Activated naive CD4-positive, alpha-beta T cell treated with anti-CD3 and anti-CD28 coated beads for 36 hours (primary cell): ENCODE results near the gene PSMD12. TPM values are rescaled to one million over a fixed set of nuclear protein-coding genes. Genes with fewer than 3 reads are reported as not detected.

Experiments
- CTCF ChIA-PET: fragments of 350-600 bp; sonication (Branson Sonifier 250); formaldehyde crosslinking; loops from one replicate; lab custom pipeline; 2021; ENCODE audit warnings: antibody characterized with exemption; lab: Charles Lee
- DNase-seq: peaks from one replicate; pipeline ENCODE4 v3.0.0-alpha.2; 2020
- H3K27ac Mint-ChIP-seq: one replicate; pipeline ENCODE4 v1.8.0; 2021; ENCODE audit warnings: mild to moderate bottlenecking, mixed read lengths
- H3K27me3 Mint-ChIP-seq: one replicate; pipeline ENCODE4 v1.8.0; 2021; ENCODE audit warnings: low read depth, mixed read lengths
- H3K36me3 Mint-ChIP-seq: one replicate; pipeline ENCODE4 v1.8.0; 2021; ENCODE audit warnings: low read depth, mixed read lengths
- H3K4me1 Mint-ChIP-seq: one replicate; pipeline ENCODE4 v1.8.0; 2021; ENCODE audit warnings: low read depth, mixed read lengths
- H3K4me3 Mint-ChIP-seq: one replicate; pipeline ENCODE4 v1.8.0; 2021; ENCODE audit warnings: mild to moderate bottlenecking, moderate library complexity, mixed read lengths
- H3K9me3 Mint-ChIP-seq: one replicate; pipeline ENCODE4 v1.8.0; 2021; ENCODE audit warnings: mixed read lengths
- intact Hi-C: fragments of 100-400 bp; cut with micrococcal nuclease; formaldehyde crosslinking; loops from one replicate; pipeline ENCODE4 v1.15.1; 2023
- total RNA-seq, 2 experiments: library from RNA; stranded (reverse); gene quantifications; one replicate each; pipeline ENCODE4 v1.2.3, GENCODE V29; 2021

PSMD12 gene
- total RNA-seq, 2 experiments from 2014 or later, result 67.8 to 70.7 TPM

GRCh38 chr17:67369676-67370075 lies 3.3 kb upstream of the PSMD12 start:
- CTCF ChIA-PET, result interaction anchor here (0.7 to 1.2 kb wide), 3 partner anchors 8 to 259 kb away, joined by 3 to 4 read pairs (median 3); no protein-coding TSS in a partner anchor
- no peak overlapping the region for H3K4me3 Mint-ChIP-seq

GRCh38 chr17:67365738-67366192 lies 612 bp downstream of the PSMD12 start:
- Mint-ChIP-seq H3K9me3 (no peaks in the 10 kb centered on the region), H3K4me1 (peaks cover 49% of the 10 kb centered on the region), H3K27me3 (no peaks in the 10 kb centered on the region), H3K4me3 (peak overlapping the region; percentile 90), H3K27ac (peak overlapping the region; percentile 93), H3K36me3 (peaks cover 35% of the 10 kb centered on the region)
- peak; percentile 65 for DNase-seq
- CTCF ChIA-PET, result interaction anchor here (0.8 to 1.8 kb wide), 6 partner anchors 9 to 237 kb away, joined by 3 to 10 read pairs (median 4); partner anchors contain the start of gene PITPNC1
- intact Hi-C loops, result loop anchor here (1.0 to 5.0 kb wide), 5 partner anchors 12 to 459 kb away; partner anchors contain the start of genes BPTF, HELZ, NOL11 and PITPNC1

More at GRCh38 chr17:67369676-67370075, 3.3 kb upstream of the PSMD12 start:
- Mint-ChIP-seq H3K9me3 (no peaks in the 10 kb centered on the region), H3K36me3 (peaks cover 9% of the 10 kb centered on the region), H3K27ac (peak overlapping the region; percentile 3), H3K4me1 (peaks cover 19% of the 10 kb centered on the region), H3K27me3 (no peaks in the 10 kb centered on the region)
- intact Hi-C loops, result loop anchor here (5.0 to 10.0 kb wide), 2 partner anchors 122 to 625 kb away; partner anchors contain the start of genes C17orf58 and HELZ
- DNase-seq, result no peak

- Mint-ChIP-seq H3K4me1 (peaks cover 56% of the 10 kb centered on the region), H3K9me3 (no peaks in the 10 kb centered on the region), H3K27ac (peak overlapping the region; percentile 93), H3K36me3 (peaks cover 38% of the 10 kb centered on the region), H3K27me3 (no peaks in the 10 kb centered on the region), H3K4me3 (peak overlapping the region; percentile 90)
- DNase-seq, result no peak
- intact Hi-C loops, result loop anchor here (2.0 to 5.0 kb wide), 2 partner anchors 26 to 118 kb away; partner anchors contain the start of gene HELZ
- CTCF ChIA-PET, result interaction anchor here (0.8 to 5.9 kb wide), 6 partner anchors 9 to 23 kb away, joined by 3 to 52 read pairs (median 6); partner anchors contain the start of gene PITPNC1
Observed at GRCh38 chr17:67364847-67365737, 1.3 kb downstream of the PSMD12 start.

GRCh38 chr17:67362173-67362572 lies 4.2 kb downstream of the PSMD12 start:
- H3K4me1 Mint-ChIP-seq, result peaks cover 80% of the 10 kb centered on the region
- H3K27me3 Mint-ChIP-seq, result no peaks in the 10 kb centered on the region
- H3K36me3 Mint-ChIP-seq, result peaks cover 45% of the 10 kb centered on the region
- H3K27ac Mint-ChIP-seq, result peak overlapping the region; percentile 47
- intact Hi-C loops, result no loop called here
- no peak overlapping the region for H3K4me3 Mint-ChIP-seq
- H3K9me3 Mint-ChIP-seq, result no peaks in the 10 kb centered on the region
- no peak for DNase-seq
- CTCF ChIA-PET, result interaction anchor here (0.6 to 5.9 kb wide), 3 partner anchors 12 to 42 kb away, joined by 3 to 52 read pairs (median 5); no protein-coding TSS in a partner anchor

- Mint-ChIP-seq H3K4me3 (no peak overlapping the region), H3K4me1 (peaks cover 75% of the 10 kb centered on the region), H3K36me3 (peaks cover 48% of the 10 kb centered on the region), H3K27me3 (no peaks in the 10 kb centered on the region), H3K9me3 (no peaks in the 10 kb centered on the region), H3K27ac (peak overlapping the region; percentile 65)
- intact Hi-C loops, result no loop called here
- CTCF ChIA-PET, result interaction anchor here (5.9 kb wide), 1 partner anchor 13 kb away, joined by 52 read pairs; no protein-coding TSS in a partner anchor
- no peak for DNase-seq
Observed at GRCh38 chr17:67360880-67361279, 5.5 kb downstream of the PSMD12 start.

GRCh38 chr17:67359960-67360791 lies 6.2 kb downstream of the PSMD12 start:
- H3K27ac Mint-ChIP-seq, result peak overlapping the region; percentile 65
- H3K36me3 Mint-ChIP-seq, result peaks cover 49% of the 10 kb centered on the region
- CTCF ChIA-PET, result interaction anchor here (1.2 to 5.9 kb wide), 2 partner anchors 14 to 30 kb away, joined by 3 to 52 read pairs; no protein-coding TSS in a partner anchor
- peak; percentile 78 for DNase-seq
- no peaks in the 10 kb centered on the region for H3K27me3 Mint-ChIP-seq
- peaks cover 70% of the 10 kb centered on the region for H3K4me1 Mint-ChIP-seq
- intact Hi-C loops, result no loop called here
- H3K9me3 Mint-ChIP-seq, result no peaks in the 10 kb centered on the region
- H3K4me3 Mint-ChIP-seq, result peak overlapping the region; percentile 10

DNA sequence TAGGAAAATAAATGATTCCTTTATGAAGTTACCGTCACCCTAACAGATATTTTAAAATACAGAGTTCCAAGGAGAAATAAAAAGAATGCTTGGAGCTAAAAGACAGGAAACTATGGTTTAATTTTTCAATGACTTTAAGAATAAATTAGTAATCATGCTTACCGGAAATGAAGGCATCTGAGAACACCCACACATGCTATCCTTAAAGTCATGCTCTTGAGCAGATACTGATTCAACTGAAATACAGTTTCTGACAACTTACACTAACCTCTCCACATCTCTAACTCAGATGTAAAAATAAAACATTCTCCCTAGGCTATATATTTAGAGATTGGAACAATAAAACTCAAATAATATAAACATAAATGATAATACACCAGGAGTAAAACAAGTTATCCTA lies 7.8 kb downstream of the PSMD12 start:
- Mint-ChIP-seq H3K36me3 (peaks cover 42% of the 10 kb centered on the region), H3K4me1 (peaks cover 58% of the 10 kb centered on the region), H3K4me3 (peak overlapping the region; percentile 38), H3K27ac (peak overlapping the region; percentile 90), H3K9me3 (no peaks in the 10 kb centered on the region), H3K27me3 (no peaks in the 10 kb centered on the region)
- no peak for DNase-seq
- CTCF ChIA-PET, result interaction anchor here (0.9 kb wide), 1 partner anchor 139 kb away, joined by 5 read pairs; no protein-coding TSS in a partner anchor
- intact Hi-C loops, result no loop called here

DNA sequence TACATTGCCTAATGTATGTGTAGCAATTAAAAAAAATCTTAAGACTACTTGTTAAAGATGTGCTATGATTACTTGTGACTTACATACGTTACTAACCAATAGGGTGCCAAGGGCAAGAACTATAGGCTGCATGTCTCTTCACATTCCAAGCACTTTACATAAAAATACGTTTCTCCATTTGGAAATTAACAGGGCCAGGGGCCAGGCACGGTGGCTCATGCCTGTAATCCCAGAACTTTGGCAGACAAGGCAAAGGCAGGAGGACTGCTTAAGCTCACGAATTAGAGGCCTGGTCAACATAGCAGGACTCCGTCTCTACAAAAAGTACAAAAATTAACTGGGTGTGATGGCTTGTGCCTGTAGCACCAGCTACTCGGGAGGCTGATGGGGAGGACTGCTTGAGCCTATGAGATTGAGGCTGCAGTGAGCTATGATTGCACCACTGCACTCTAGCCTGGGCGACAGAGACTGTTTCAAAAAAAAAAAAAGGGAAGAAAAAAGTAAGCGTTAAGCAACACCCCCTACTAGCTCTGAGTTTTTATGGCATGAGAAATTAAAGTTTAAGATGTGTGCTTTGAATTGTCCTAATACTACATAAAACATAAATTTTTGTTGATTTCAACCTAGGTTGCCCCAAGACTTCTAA lies 12.3 kb downstream of the PSMD12 start:
- no peaks in the 10 kb centered on the region for H3K9me3 Mint-ChIP-seq
- peak overlapping the region; percentile 14 for H3K27ac Mint-ChIP-seq
- CTCF ChIA-PET, result interaction anchor here (2.0 kb wide), 1 partner anchor 22 kb away, joined by 7 read pairs; no protein-coding TSS in a partner anchor
- peaks cover 18% of the 10 kb centered on the region for H3K4me1 Mint-ChIP-seq
- intact Hi-C loops, result no loop called here
- DNase-seq, result no peak
- H3K36me3 Mint-ChIP-seq, result peaks cover 28% of the 10 kb centered on the region
- H3K4me3 Mint-ChIP-seq, result no peak overlapping the region
- H3K27me3 Mint-ChIP-seq, result no peaks in the 10 kb centered on the region

DNA sequence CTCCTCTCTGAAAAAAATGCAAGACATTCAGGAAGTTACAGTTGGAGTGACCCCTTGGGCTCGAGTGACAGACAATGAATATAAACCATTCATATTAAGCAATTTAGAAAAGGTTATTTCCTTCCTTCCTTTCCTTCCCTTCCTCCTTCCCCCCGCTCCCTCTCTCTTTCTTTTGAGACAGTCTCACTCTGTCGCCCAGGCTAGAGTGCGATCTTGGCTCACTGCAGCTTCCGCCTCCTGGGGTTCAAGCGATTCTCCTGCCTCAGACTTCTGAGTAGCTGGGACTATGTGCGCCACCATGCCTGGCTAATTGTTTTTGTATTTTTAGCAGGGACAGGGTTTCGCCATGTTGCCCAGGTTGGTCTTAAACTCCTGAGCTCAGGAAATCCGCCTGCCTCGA lies 13.2 kb downstream of the PSMD12 start:
- CTCF ChIA-PET, result interaction anchor here (0.5 to 2.0 kb wide), 3 partner anchors 12 to 235 kb away, joined by 3 to 7 read pairs (median 3); no protein-coding TSS in a partner anchor
- Mint-ChIP-seq H3K36me3 (peaks cover 30% of the 10 kb centered on the region), H3K4me1 (peaks cover 10% of the 10 kb centered on the region), H3K9me3 (no peaks in the 10 kb centered on the region), H3K27ac (no peak overlapping the region), H3K4me3 (no peak overlapping the region), H3K27me3 (no peaks in the 10 kb centered on the region)
- no peak for DNase-seq
- intact Hi-C loops, result no loop called here

DNA sequence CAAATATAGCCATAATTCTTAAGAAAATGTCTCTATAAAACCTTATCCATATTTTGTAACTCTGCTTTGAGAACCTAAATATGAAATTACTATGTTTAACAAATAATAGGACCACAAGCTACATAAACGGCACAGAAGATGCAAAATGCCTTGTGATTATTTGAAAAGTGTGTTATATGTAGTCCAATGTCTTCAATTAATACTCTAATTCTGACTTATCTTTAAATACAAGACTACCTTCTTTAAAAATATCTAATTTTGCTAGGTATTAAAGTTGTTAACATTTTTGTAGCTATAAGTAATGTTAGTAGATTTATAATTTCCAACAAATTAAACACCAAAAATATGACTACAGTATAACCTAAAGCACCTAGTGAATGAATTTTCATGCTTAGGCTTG lies 17.0 kb downstream of the PSMD12 start:
- Mint-ChIP-seq H3K9me3 (no peaks in the 10 kb centered on the region), H3K36me3 (peaks cover 30% of the 10 kb centered on the region), H3K27ac (no peak overlapping the region), H3K4me3 (no peak overlapping the region), H3K27me3 (no peaks in the 10 kb centered on the region), H3K4me1 (no peaks in the 10 kb centered on the region)
- no peak for DNase-seq
- intact Hi-C loops, result no loop called here
- CTCF ChIA-PET, result interaction anchor here (0.6 to 1.0 kb wide), 4 partner anchors 25 to 114 kb away, joined by 3 to 5 read pairs (median 3); no protein-coding TSS in a partner anchor

- H3K27ac Mint-ChIP-seq, result no peak overlapping the region
- H3K9me3 Mint-ChIP-seq, result no peaks in the 10 kb centered on the region
- no peaks in the 10 kb centered on the region for H3K4me1 Mint-ChIP-seq
- CTCF ChIA-PET, result no interaction called here
- intact Hi-C loops, result no loop called here
- no peak for DNase-seq
- H3K36me3 Mint-ChIP-seq, result peaks cover 33% of the 10 kb centered on the region
- no peaks in the 10 kb centered on the region for H3K27me3 Mint-ChIP-seq
- no peak overlapping the region for H3K4me3 Mint-ChIP-seq
Observed at GRCh38 chr17:67347826-67348225, 18.6 kb downstream of the PSMD12 start.
